Uterus (tissue), 4 donors: ENCODE measurements around the gene C8G. TPM values are rescaled to one million over a fixed set of nuclear protein-coding genes. Genes with fewer than 3 reads are reported as not detected.

Experiments used
- DNase-seq, 2 donors: peaks; one replicate each; pipeline ENCODE4 v3.0.0-alpha.2; 2019 to 2020
- H3K27ac ChIP-seq, 2 donors: fragments of 200-600 bp; sonication (generic); 1 replicate in 1 of 2; 2 replicates in 1 of 2; pipeline ENCODE4 v1.5.1; 2016 to 2018
- H3K27me3 ChIP-seq, 2 donors: fragments of 200-600 bp; sonication (generic); one replicate each; pipeline ENCODE4 v1.5.1; 2018 to 2019; ENCODE audit warnings: control low read depth in 1 of 2
- H3K36me3 ChIP-seq, 2 donors: fragments of 200-600 bp; sonication (generic); one replicate each; pipeline ENCODE4 v1.5.1; 2019; ENCODE audit warnings: control low read depth in 1 of 2
- H3K4me1 ChIP-seq, 2 donors: fragments of 200-600 bp; sonication (generic); one replicate each; pipeline ENCODE4 v1.5.1; 2018 to 2019; ENCODE audit warnings: control low read depth in 1 of 2
- H3K4me3 ChIP-seq, 2 donors: fragments of 200-600 bp; sonication (generic); 1 replicate in 1 of 2; 2 replicates in 1 of 2; pipeline ENCODE4 v1.5.1; 2018 to 2019; ENCODE audit warnings: mild to moderate bottlenecking in 1 of 2
- H3K9me3 ChIP-seq, 2 donors: fragments of 200-600 bp; sonication (generic); one replicate each; pipeline ENCODE4 v1.5.1; 2019; ENCODE audit warnings: control low read depth in 1 of 2
- POLR2A ChIP-seq, 2 donors: fragments of 450-650 bp; IDR thresholded peaks; one replicate each; pipeline ENCODE4 v1.6.1; 2016; ENCODE audit warnings: antibody characterized with exemption in 2 of 2, mild to moderate bottlenecking in 1 of 2, moderate library complexity in 1 of 2
- intact Hi-C: fragments of 100-400 bp; cut with DNase I; formaldehyde crosslinking; loops from one replicate; pipeline ENCODE4 v1.15.1; 2023; ENCODE audit warnings: low total_unique reads
- total RNA-seq, 4 donors: library from RNA; depleted of rRNA in 3 of 4; stranded (reverse); fragments of >200 nt in 3 of 4; gene quantifications; one replicate each; pipeline versions ENCODE4 v1.1.0 to v1.2.4, GENCODE V29; 2014 to 2023
- TF ChIP-seq, protein P1 (sequence below), 4 experiments: fragments of 200-600 bp in 2 of 4; fragments of 450-650 bp in 2 of 4; sonication (generic) in 2 of 4; IDR thresholded peaks; one replicate each; pipeline ENCODE4 v1.5.1; 2016 to 2019; ENCODE audit warnings: antibody characterized with exemption in 4 of 4, mild to moderate bottlenecking in 2 of 4, moderate library complexity in 1 of 4
- donor health status: DM: yes; HTN: yes; CAD: no.

C8G gene
- total RNA-seq, 4 donors from 2014 or later = not detected

DNA sequence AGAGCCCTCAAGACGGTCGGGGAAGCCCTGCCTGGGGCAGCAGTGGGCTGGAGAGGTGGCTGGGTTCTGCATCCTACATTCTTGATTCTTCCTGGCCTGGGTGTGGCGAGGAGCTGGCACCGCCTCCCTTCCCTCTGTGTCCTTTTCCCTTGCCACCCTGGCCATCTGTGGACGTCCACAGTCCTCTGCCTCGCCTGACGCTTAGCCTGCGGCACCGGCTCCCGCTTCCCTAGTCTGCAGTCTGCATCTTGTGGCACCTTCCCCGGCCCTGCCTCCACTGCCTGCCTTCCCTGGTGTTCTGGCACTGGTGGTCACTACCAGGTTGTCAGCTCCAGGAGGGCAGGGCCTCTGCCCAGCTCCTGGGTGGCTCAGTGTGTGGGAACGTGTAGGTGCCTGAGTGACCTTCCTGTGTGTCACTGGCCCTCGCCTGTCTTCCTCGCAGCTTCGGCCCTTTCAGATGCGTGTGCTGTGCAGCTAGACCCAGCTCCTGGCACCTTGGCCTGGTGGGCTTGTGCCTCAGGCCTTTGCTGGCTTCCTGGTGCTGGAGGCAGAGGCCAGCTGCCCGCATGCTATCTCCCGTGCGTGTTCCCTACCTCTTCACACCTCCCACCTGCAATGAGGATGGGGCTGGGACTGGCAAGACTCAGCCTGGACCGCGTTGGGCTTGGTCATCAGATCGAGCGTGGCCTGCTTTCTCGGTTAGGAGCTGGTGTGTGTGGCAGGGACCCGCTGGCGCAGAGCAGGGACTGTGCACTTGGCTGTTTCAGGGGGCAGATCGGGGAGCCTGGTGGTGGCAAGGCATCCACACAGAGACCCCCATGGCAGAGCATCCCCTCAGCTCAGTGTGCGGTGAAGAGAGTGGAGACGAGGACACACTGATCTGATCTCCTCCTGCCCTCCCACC is 37.8 kb upstream of the C8G start:
- intact Hi-C loops = no loop called here
- no peaks in the 10 kb centered on the region for H3K4me1 ChIP-seq
- H3K36me3 ChIP-seq = no peaks in the 10 kb centered on the region
- H3K27ac ChIP-seq = no peak overlapping the region
- H3K27me3 ChIP-seq = no peaks in the 10 kb centered on the region
- H3K9me3 ChIP-seq = no peaks in the 10 kb centered on the region
- TF ChIP-seq, protein P1, sequence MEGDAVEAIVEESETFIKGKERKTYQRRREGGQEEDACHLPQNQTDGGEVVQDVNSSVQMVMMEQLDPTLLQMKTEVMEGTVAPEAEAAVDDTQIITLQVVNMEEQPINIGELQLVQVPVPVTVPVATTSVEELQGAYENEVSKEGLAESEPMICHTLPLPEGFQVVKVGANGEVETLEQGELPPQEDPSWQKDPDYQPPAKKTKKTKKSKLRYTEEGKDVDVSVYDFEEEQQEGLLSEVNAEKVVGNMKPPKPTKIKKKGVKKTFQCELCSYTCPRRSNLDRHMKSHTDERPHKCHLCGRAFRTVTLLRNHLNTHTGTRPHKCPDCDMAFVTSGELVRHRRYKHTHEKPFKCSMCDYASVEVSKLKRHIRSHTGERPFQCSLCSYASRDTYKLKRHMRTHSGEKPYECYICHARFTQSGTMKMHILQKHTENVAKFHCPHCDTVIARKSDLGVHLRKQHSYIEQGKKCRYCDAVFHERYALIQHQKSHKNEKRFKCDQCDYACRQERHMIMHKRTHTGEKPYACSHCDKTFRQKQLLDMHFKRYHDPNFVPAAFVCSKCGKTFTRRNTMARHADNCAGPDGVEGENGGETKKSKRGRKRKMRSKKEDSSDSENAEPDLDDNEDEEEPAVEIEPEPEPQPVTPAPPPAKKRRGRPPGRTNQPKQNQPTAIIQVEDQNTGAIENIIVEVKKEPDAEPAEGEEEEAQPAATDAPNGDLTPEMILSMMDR (IDR thresholded peaks at IDR 0.05) = no peak
- TF ChIP-seq POLR2A (IDR thresholded peaks at IDR 0.05) = no peak
- no peak overlapping the region for H3K4me3 ChIP-seq
- no peak for DNase-seq

DNA sequence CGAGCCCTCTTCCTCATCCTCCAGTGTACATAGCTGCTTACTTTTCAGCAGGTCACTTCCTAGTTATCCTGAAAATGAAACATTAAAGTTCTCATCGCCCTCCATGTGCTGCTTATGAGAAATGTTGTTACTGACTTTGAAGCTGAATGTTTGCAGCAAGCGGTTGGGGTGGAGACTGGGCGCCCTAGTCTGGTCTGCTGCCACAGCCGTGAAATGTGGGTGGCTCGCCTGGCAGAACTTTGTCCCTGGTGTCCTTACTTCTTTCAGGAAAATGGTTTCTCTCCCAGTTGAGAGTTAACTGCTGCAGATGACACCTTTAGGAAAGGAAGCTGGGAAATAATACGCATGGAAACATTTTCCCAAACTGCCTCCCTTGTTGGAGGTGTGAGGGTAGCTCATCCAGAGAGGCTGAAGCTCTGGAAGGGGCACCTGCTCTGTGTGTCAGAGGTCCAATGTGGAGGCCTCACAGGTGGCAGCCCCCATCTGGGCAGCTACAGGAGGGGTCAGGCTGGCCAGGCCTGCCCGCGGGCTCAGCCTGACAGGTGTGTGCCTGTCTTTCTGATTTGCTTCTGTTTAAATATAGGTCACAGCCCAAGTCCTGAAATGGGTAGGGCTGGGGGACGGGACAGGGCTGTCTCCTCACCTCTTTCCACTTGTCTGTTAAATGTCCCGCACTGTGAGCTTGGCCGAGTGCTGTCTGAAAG is 34.7 kb upstream of the C8G start:
- DNase-seq = no peak
- Histone ChIP-seq H3K4me3 (no peak overlapping the region), H3K4me1 (no peaks in the 10 kb centered on the region), H3K27ac (no peak overlapping the region), H3K36me3 (no peaks in the 10 kb centered on the region), H3K27me3 (no peaks in the 10 kb centered on the region), H3K9me3 (no peaks in the 10 kb centered on the region)
- TF ChIP-seq, protein P1 (IDR thresholded peaks at IDR 0.05) = no peak
- TF ChIP-seq POLR2A (IDR thresholded peaks at IDR 0.05) = no peak
- intact Hi-C loops = no loop called here

DNA sequence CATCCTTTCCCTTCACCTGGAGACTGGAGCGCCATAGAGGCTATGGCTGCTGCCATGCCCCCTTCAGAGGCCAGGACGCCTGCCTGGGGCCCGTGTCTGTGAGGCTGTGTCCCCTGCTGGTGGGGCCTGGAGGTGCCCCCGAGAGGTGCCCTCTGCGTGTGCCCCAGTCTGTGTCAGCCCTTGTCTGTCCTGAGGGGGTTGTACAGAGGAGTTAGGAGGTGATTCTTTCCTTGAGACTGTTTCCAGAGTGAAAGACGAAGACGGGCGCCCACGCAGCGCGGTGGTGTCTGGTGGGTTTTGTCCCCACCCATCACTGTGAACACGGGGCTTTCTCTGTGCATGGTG is 34.2 kb upstream of the C8G start:
- H3K4me1 ChIP-seq = no peaks in the 10 kb centered on the region
- TF ChIP-seq POLR2A (IDR thresholded peaks at IDR 0.05) = no peak
- TF ChIP-seq, protein P1 (IDR thresholded peaks at IDR 0.05) = no peak
- intact Hi-C loops = no loop called here
- no peaks in the 10 kb centered on the region for H3K9me3 ChIP-seq
- H3K36me3 ChIP-seq = no peaks in the 10 kb centered on the region
- H3K4me3 ChIP-seq = no peak overlapping the region
- DNase-seq = no peak
- H3K27ac ChIP-seq = no peak overlapping the region
- H3K27me3 ChIP-seq = no peaks in the 10 kb centered on the region

DNA sequence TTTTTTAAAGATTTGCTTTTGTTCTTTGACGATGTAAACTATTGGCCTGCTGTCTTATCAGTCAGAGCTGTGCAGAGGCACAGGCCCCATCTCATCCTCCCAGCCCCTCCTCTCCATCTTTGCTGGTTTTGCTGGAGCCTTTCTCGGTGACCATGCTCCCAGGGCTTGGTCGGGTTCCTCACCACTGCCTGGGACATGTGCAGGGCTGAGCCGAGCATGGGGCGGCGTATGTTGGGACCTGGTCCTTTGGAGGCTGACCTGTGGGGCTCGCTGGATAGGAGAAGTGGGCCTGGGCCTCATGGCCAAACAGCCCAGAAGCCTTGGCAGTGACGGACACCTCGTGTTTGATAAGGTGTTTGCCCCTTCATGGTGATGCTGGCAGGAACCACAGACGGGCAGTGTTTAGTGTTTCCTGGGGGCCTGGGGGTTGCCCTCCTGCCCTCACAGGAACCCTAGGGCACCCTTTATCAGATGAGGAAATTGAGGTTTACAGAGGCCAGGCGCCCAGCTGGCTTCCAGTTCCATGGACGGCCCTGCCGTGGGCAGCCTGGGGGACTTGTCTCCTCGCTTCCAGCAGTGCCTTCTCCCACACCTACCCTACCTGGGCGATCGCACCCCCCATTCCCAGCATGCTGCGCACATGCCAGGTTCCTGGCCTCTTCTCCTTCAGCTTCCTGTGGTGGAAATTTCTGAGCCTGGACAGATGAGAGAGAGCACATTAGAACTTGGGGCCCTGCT is 31.2 kb upstream of the C8G start:
- intact Hi-C loops = no loop called here
- Histone ChIP-seq H3K27ac (no peak overlapping the region), H3K36me3 (no peaks in the 10 kb centered on the region), H3K4me3 (no peak overlapping the region), H3K27me3 (no peaks in the 10 kb centered on the region), H3K4me1 (no peaks in the 10 kb centered on the region), H3K9me3 (no peaks in the 10 kb centered on the region)
- no peak for DNase-seq
- no peak for TF ChIP-seq POLR2A (IDR thresholded peaks at IDR 0.05)
- TF ChIP-seq, protein P1 (IDR thresholded peaks at IDR 0.05) = no peak
